ENCODE measurements around the gene SREBF2.

DNA sequence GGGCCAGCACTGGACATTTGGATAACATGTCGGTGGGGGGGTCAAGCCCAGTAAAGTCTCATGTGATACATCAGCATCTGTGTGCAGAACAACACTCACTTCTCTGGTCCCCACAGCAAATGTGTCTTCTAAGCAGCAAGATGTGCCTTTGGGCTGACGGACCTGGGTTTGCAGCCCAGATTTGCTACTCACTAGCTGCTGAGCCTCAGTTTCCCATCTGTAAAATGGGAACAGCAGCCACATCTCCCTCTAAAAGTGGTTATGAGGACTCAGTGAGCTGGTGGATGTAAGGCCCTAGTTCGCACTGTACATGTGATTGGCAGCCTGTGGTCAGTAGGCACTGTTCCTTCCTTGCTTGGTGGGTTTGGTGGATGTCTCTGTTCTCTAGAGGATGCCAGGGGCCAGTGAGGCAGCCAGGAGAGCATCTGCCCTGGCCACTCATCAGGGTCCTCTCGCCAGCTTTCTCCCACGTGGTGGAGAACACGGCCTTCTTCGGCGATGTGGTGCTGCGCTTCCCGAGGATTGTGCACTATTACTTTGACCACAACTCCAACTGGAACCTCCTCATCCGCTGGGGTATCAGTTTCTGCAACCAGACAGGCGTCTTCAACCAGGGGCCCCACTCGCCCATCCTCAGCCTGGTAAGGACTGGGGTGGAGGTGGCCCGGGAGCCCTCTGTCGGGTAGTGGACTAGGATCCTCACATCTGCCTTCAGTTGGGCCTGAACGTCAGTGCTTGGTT is 19.9 kb upstream of the SREBF2 start:
- TF ChIP-seq SMC3 (conservative IDR thresholded peaks at IDR 0.05; ENCODE audit: insufficient read depth, low read depth, low read length), result no peak
- TF ChIP-seq HDAC1 (IDR thresholded peaks at IDR 0.05), result no peak
- TF ChIP-seq NR2C2 (CRISPR knock-in tag; IDR thresholded peaks at IDR 0.05), result no peak
- TF ChIP-seq NR2C2 (tag; IDR thresholded peaks at IDR 0.05), result no peak
- TF ChIP-seq ZBTB49 (CRISPR knock-in tag; IDR thresholded peaks at IDR 0.05; ENCODE audit: borderline replicate concordance), result no peak
- no peak for TF ChIP-seq THRA (IDR thresholded peaks at IDR 0.05)
- TF ChIP-seq EP300 (IDR thresholded peaks at IDR 0.05; ENCODE audit: low read length), result no peak
- TF ChIP-seq BMI1 (IDR thresholded peaks at IDR 0.05; ENCODE audit: low read length), result no peak
- TF ChIP-seq SMAD3 (CRISPR knock-in tag; conservative IDR thresholded peaks at IDR 0.05), result no peak
- TF ChIP-seq NCOA4 (IDR thresholded peaks at IDR 0.05; ENCODE audit: partially characterized antibody), result no peak
- TF ChIP-seq, protein P1, sequence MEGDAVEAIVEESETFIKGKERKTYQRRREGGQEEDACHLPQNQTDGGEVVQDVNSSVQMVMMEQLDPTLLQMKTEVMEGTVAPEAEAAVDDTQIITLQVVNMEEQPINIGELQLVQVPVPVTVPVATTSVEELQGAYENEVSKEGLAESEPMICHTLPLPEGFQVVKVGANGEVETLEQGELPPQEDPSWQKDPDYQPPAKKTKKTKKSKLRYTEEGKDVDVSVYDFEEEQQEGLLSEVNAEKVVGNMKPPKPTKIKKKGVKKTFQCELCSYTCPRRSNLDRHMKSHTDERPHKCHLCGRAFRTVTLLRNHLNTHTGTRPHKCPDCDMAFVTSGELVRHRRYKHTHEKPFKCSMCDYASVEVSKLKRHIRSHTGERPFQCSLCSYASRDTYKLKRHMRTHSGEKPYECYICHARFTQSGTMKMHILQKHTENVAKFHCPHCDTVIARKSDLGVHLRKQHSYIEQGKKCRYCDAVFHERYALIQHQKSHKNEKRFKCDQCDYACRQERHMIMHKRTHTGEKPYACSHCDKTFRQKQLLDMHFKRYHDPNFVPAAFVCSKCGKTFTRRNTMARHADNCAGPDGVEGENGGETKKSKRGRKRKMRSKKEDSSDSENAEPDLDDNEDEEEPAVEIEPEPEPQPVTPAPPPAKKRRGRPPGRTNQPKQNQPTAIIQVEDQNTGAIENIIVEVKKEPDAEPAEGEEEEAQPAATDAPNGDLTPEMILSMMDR (IDR thresholded peaks at IDR 0.05 in 2 of 3, conservative IDR thresholded peaks at IDR 0.05 in 1 of 3; ENCODE audit: insufficient read depth in 2 of 3, low read depth in 1 of 3, low read length in 3 of 3), result no peak
- no peak for TF ChIP-seq BDP1 (IDR thresholded peaks at IDR 0.05; ENCODE audit: insufficient read depth, insufficient read length)
- TF ChIP-seq EZH2 (IDR thresholded peaks at IDR 0.05; ENCODE audit: borderline replicate concordance, low read depth, low read length), result no peak
- no peak for TF ChIP-seq TCF7 (IDR thresholded peaks at IDR 0.05; ENCODE audit: borderline replicate concordance)
